ENCODE data around the gene FAM199X.
"Not testable (repeated sequence)": the region's sequence is repeated elsewhere in the genome, so short reads cannot be mapped to it uniquely, and the experiment has no call there.

Gene FAM199X

DNA sequence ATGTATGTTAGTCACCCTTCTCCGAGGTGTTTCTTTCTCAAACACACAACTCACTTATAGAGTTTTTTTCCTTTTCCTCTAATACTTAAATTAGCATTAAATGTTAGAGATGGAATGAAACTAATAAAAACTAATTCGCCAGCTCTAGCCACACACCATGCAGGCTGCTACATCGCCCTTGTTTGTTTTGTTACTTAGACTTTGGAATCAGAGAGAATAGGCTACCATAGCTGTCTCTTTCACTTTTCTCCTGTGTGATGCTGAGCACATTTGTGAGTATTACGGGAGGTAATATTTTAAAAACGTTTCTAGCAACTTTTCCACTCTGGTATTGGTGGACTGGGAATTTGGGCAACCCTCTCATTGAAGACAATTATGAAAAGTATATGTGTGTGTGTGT, 44.9 kb downstream of the FAM199X start:
- TF ChIP-seq POLR2AphosphoS5 (IDR thresholded peaks at IDR 0.05; ENCODE audit: low read depth), result no peak
- TF ChIP-seq, protein P1, sequence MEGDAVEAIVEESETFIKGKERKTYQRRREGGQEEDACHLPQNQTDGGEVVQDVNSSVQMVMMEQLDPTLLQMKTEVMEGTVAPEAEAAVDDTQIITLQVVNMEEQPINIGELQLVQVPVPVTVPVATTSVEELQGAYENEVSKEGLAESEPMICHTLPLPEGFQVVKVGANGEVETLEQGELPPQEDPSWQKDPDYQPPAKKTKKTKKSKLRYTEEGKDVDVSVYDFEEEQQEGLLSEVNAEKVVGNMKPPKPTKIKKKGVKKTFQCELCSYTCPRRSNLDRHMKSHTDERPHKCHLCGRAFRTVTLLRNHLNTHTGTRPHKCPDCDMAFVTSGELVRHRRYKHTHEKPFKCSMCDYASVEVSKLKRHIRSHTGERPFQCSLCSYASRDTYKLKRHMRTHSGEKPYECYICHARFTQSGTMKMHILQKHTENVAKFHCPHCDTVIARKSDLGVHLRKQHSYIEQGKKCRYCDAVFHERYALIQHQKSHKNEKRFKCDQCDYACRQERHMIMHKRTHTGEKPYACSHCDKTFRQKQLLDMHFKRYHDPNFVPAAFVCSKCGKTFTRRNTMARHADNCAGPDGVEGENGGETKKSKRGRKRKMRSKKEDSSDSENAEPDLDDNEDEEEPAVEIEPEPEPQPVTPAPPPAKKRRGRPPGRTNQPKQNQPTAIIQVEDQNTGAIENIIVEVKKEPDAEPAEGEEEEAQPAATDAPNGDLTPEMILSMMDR (IDR thresholded peaks at IDR 0.05; ENCODE audit: insufficient read depth, low read length), result no peak
- TF ChIP-seq, protein P2, sequence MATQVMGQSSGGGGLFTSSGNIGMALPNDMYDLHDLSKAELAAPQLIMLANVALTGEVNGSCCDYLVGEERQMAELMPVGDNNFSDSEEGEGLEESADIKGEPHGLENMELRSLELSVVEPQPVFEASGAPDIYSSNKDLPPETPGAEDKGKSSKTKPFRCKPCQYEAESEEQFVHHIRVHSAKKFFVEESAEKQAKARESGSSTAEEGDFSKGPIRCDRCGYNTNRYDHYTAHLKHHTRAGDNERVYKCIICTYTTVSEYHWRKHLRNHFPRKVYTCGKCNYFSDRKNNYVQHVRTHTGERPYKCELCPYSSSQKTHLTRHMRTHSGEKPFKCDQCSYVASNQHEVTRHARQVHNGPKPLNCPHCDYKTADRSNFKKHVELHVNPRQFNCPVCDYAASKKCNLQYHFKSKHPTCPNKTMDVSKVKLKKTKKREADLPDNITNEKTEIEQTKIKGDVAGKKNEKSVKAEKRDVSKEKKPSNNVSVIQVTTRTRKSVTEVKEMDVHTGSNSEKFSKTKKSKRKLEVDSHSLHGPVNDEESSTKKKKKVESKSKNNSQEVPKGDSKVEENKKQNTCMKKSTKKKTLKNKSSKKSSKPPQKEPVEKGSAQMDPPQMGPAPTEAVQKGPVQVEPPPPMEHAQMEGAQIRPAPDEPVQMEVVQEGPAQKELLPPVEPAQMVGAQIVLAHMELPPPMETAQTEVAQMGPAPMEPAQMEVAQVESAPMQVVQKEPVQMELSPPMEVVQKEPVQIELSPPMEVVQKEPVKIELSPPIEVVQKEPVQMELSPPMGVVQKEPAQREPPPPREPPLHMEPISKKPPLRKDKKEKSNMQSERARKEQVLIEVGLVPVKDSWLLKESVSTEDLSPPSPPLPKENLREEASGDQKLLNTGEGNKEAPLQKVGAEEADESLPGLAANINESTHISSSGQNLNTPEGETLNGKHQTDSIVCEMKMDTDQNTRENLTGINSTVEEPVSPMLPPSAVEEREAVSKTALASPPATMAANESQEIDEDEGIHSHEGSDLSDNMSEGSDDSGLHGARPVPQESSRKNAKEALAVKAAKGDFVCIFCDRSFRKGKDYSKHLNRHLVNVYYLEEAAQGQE (IDR thresholded peaks at IDR 0.05; ENCODE audit: insufficient replicate concordance, low read depth), result no peak
- TF ChIP-seq GABPA (IDR thresholded peaks at IDR 0.05; ENCODE audit: low read depth), result no peak
- no peak for TF ChIP-seq SPI1 (IDR thresholded peaks at IDR 0.05; ENCODE audit: borderline replicate concordance, low read depth)
- no peak overlapping the region for H3K27ac ChIP-seq (replicated peaks)
- H3K27me3 ChIP-seq (ENCODE audit: insufficient read depth, poor library complexity, severe bottlenecking), result no peaks in the 10 kb centered on the region
- H3K4me3 ChIP-seq (replicated peaks; ENCODE audit: insufficient read depth, low read length), result no peak overlapping the region
- no peak for DNase-seq (ENCODE audit: low read depth in 1 of 2, low spot score in 1 of 2)

DNA sequence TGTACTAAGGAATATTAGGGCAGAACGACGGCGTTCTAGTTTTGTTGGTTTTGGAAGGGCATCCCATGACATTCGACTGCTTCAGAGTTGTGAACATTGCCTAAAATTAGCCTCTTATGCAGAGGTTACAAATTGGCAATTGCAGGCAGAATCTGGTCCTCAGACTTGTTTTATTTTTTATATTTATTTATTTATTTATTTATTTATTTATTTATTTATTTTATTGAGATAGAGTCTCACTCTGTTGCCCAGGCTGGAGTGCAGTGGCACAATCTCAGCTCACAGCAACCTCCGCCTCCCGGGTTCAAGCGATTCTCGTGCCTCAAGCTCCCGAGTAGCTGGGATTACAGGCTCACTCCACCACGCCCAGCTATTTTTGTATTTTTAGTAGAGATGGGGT, 63.8 kb downstream of the FAM199X start:
- H3K27ac ChIP-seq (replicated peaks); H3K4me3 ChIP-seq (replicated peaks; ENCODE audit: insufficient read depth, low read length); DNase-seq (ENCODE audit: low read depth in 1 of 2, low spot score in 1 of 2); H3K27me3 ChIP-seq (ENCODE audit: insufficient read depth, poor library complexity, severe bottlenecking): not testable (repeated sequence)
